HEK293T (cell line): ENCODE results near the gene ZYG11A.

ENCODE experiments used
- ARNT ChIP-seq: fragments of 450-650 bp; IDR thresholded peaks from 2 replicates; pipeline ENCODE4 v1.6.1; 2017; ENCODE audit warnings: mild to moderate bottlenecking
- BHLHE40 ChIP-seq: fragments of 450-650 bp; IDR thresholded peaks from 2 replicates; pipeline ENCODE4 v1.6.1; 2016; ENCODE audit warnings: mild to moderate bottlenecking, moderate library complexity, borderline replicate concordance
- ELF4 ChIP-seq: fragments of 450-650 bp; IDR thresholded peaks from 2 replicates; pipeline ENCODE4 v1.6.1; 2017; ENCODE audit warnings: antibody characterized with exemption
- FOXA1 ChIP-seq: fragments of 450-650 bp; IDR thresholded peaks from 2 replicates; pipeline ENCODE4 v1.6.1; 2016; ENCODE audit warnings: mild to moderate bottlenecking
- FOXM1 ChIP-seq: fragments of 450-650 bp; IDR thresholded peaks from 2 replicates; pipeline ENCODE4 v1.6.1; 2017; ENCODE audit warnings: mild to moderate bottlenecking, borderline replicate concordance
- HDGF ChIP-seq: fragments of 450-650 bp; IDR thresholded peaks from 2 replicates; pipeline ENCODE4 v1.6.1; 2017; ENCODE audit warnings: antibody characterized with exemption, borderline replicate concordance
- L3MBTL2 ChIP-seq: fragments of 450-650 bp; conservative IDR thresholded peaks from 2 replicates; pipeline ENCODE4 v1.6.1; 2016; ENCODE audit warnings: mild to moderate bottlenecking
- LEF1 ChIP-seq: fragments of 450-650 bp; IDR thresholded peaks from 2 replicates; pipeline ENCODE4 v1.6.1; 2017; ENCODE audit warnings: mild to moderate bottlenecking, borderline replicate concordance
- NFRKB ChIP-seq: fragments of 450-650 bp; IDR thresholded peaks from 2 replicates; pipeline ENCODE4 v1.6.1; 2016; ENCODE audit warnings: mild to moderate bottlenecking, moderate library complexity
- SP1 ChIP-seq: fragments of 450-650 bp; IDR thresholded peaks from 2 replicates; pipeline ENCODE4 v1.6.1; 2017
- SUZ12 ChIP-seq: fragments of 450-650 bp; IDR thresholded peaks from 2 replicates; pipeline ENCODE4 v1.6.1; 2016; ENCODE audit warnings: mild to moderate bottlenecking
- TARDBP ChIP-seq: fragments of 450-650 bp; IDR thresholded peaks from 2 replicates; pipeline ENCODE4 v1.6.1; 2016
- ZNF384 ChIP-seq: fragments of 450-650 bp; IDR thresholded peaks from 2 replicates; pipeline ENCODE4 v1.6.1; 2016

- no peak for TF ChIP-seq ZNF384
- no peak for TF ChIP-seq FOXM1
- TF ChIP-seq LEF1 = no peak
- no peak for TF ChIP-seq NFRKB
- TF ChIP-seq FOXA1 = no peak
- no peak for TF ChIP-seq ELF4
- TF ChIP-seq BHLHE40 = no peak
- no peak for TF ChIP-seq TARDBP
- TF ChIP-seq SUZ12 = no peak
- no peak for TF ChIP-seq SP1
- no peak for TF ChIP-seq ARNT
- no peak for TF ChIP-seq L3MBTL2
- TF ChIP-seq HDGF = no peak
Observed at GRCh38 chr1:52855584-52855983, 13.0 kb downstream of the ZYG11A start.
